Measurements from ENCODE around the gene AMOTL1.
"Not testable (repeated sequence)": the region's sequence is repeated elsewhere in the genome, so short reads cannot be mapped to it uniquely, and the experiment has no call there.

The AMOTL1 gene

DNA sequence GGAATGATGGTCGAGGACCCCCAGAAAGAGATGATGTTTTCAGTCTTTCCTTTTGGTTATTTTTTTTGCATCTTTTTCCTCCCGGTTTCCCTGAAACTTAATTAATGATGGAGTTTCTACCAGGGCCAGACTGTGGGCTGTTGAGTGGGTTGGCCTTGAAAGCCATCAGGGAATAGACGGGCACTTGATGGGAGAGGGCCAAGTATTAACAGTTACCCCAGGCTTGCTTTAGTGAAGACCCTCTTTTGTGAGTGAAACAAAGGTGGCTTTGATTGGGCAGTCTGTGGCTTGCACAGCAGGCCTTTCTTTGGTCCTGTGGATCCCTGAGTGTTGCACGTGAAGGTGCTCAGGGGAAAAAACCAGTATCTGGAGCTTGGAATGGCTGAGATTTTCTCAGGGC lies 56.9 kb downstream of the AMOTL1 start:
- DNase-seq (ENCODE audit: low spot score) = no peak

DNA sequence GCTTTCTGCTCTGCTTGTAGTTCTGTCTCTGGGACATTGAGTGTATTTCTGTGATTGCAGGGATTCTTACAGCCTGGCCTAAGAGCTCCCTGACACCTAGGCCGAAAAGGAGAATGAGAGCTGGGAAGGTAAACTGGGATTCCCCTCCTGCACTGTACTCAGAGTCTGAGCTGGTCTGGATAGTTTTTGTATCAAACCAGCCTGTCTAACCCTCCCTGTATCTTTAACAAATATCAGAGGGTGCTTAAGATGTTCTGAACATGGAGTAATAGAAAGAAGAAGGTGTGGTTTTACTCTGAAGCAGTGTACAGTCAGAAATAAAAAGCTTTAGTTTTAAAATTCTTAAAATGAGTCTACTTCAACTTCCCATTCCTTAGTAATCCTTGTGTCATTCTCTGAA lies 57.3 kb downstream of the AMOTL1 start:
- no peak for DNase-seq (ENCODE audit: low spot score)

GRCh38 chr11:94826415-94826814 lies 58.3 kb downstream of the AMOTL1 start:
- DNase-seq (ENCODE audit: low spot score) = no peak

- DNase-seq (ENCODE audit: low spot score) = no peak
Observed at GRCh38 chr11:94828088-94828487, 59.9 kb downstream of the AMOTL1 start.

DNA sequence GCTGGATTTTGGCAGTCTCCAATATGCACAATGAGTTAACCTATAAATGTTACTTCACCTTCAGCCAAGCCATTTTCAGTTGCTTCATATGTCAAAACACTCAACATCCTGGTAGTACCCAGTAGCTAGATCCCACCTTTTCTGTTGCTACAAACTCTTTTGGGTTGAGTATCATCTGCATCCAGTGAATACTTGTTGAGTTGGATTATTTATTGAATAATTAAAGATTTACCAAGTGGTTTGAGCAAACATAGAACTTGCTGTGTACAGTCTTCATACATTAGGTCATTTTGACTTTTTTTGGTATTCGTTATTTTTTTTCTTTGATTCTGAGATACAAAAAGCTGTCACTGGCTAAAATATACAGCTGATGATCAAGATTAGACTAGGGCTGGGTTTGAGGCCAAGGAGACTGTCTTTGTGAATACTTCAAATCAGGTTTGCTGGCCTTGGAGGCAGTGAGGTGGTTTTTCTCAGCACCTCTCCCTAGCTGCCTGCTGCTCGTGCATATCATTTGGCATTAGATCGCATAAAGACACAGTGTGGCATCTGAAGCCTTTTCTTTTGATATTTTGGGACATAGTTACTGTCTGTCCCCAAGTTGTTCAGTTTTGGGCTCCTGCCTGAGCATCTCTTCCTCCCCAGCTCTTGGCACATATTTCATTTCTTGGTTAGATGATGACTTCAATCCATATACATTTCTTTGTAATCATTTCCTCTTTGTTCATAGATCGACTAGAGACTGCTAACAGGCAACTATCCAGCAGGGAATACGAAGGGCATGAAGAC lies 62.8 kb downstream of the AMOTL1 start:
- no peak for DNase-seq (ENCODE audit: low spot score)

- DNase-seq (ENCODE audit: low spot score) = no peak
Observed at GRCh38 chr11:94831529-94831928, 63.4 kb downstream of the AMOTL1 start.

GRCh38 chr11:94832604-94833235 lies 64.6 kb downstream of the AMOTL1 start:
- DNase-seq (ENCODE audit: low spot score) = no peak

DNA sequence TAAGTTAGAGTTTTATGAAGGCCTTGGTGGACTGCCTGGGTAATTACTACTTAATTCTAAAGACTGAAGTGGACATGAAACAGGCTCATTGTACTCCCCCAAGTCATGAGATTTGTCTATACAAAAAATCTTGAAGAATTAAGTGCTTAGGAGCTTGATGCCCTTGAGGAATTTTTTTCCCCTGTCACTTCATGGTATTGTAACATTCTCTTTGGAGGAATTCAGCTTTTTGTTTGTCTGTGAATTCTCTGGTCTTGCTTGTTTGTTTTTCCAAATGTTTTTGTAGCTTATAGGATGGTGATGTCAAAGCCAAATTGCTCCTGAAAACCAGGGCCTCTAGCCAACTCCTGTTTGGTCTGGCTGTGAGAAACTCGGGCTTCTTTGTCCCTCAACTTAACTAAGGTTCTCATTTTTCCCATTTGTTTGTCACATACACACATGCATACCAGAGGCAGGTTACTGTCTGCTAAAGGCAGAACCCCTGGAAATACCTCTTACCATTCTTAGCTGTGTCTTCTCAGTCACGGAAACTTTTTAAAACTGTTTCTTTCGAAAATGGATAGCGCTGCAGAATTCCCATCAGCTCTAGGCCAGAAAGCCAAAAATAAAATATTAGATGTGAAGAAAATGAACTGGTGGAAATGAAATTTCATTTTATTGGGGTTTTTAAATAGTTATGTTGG lies 66.9 kb downstream of the AMOTL1 start:
- no peak for DNase-seq (ENCODE audit: low spot score)

GRCh38 chr11:94835594-94835927 lies 67.4 kb downstream of the AMOTL1 start:
- DNase-seq (ENCODE audit: low spot score) = no peak

- DNase-seq (ENCODE audit: low spot score) = no peak
Observed at GRCh38 chr11:94837317-94837716, 69.2 kb downstream of the AMOTL1 start.

GRCh38 chr11:94838027-94838731 lies 70.0 kb downstream of the AMOTL1 start:
- no peak for DNase-seq (ENCODE audit: low spot score)

- no peak for DNase-seq (ENCODE audit: low spot score)
Observed at GRCh38 chr11:94840209-94840608, 72.1 kb downstream of the AMOTL1 start.

- no peak for DNase-seq (ENCODE audit: low spot score)
Observed at GRCh38 chr11:94844031-94844430, 75.9 kb downstream of the AMOTL1 start.

DNA sequence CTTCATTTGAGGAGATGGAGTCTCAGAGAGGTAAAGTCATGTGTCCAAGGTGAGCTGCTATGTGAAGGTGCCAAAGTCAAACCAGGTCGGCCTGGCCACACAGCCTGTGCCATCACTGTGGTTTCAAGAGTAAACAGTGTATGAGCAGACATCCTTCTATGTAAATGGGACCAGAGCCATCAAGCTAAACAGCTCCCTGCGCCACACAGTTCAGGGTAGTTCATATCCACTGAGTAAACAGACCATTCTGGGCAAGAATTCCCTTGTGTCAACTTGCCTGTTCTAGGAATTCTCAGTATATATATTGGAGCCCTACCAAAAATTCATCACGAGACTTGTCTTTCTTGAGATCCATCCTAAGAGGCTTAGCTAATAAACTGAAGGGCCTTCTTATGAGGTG lies 77.5 kb downstream of the AMOTL1 start:
- no peak for DNase-seq (ENCODE audit: low spot score)

DNA sequence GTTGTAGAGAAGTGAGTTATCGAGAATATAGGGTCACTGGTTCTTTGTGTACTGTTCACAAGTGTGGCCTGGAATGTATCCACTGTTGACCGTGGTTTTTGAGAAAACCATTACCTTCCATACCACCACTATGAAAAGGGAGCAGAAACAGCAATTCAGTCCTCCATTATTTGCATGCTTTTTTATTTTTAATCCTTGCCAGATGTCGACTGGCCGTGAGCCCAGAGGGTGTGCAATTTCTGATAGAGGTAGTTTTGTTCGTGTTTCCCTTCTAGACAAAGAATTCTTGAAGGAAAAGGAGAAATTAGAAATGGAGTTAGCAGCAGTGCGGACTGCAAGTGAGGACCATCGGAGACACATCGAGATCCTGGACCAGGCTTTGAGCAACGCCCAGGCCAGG lies 81.7 kb downstream of the AMOTL1 start:
- DNase-seq (ENCODE audit: low spot score) = no peak

DNA sequence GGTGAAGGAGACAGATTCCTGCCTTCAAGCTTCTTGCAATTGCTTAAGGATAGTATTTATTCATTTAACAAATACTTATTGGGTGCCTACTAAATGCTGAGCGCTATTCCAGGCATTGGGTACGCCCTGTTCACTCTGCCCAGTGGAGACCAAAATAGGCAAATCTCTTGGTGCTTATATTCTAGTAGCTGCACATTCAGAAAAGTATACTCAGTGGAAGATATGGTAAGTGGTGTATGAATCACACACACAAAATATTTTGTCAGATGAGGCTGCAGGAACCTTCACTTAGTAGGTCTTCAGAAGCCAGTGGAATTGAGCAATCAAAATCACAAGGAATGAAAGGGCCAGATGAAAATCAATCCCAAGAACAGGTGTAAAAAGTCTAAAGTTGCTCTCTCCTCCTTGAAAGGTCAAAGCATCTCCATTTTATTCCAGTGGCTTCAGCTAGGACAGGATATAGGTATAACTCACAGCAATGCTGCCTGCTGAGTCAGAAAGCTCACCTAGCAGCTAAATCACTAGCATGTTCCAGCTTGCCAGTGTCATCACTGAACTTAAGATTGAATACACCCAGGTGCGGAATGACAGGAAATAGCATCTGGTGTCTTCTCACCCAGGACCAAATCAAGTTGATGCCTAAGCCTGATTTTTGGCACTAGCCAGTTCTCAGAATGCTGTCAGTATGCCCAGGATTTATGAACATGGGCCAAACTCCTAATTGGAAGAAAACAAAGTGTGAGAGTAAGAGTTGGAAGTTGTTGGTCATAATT lies 83.9 kb downstream of the AMOTL1 start:
- no peak for DNase-seq (ENCODE audit: low spot score)

- DNase-seq (ENCODE audit: low spot score) = not testable (repeated sequence)
Observed at GRCh38 chr11:94853288-94853687, 85.1 kb downstream of the AMOTL1 start.

GRCh38 chr11:94853836-94854235 lies 85.7 kb downstream of the AMOTL1 start:
- DNase-seq (ENCODE audit: low spot score) = no peak

- no peak for DNase-seq (ENCODE audit: low spot score)
Observed at GRCh38 chr11:94854770-94855633, 86.8 kb downstream of the AMOTL1 start.

DNA sequence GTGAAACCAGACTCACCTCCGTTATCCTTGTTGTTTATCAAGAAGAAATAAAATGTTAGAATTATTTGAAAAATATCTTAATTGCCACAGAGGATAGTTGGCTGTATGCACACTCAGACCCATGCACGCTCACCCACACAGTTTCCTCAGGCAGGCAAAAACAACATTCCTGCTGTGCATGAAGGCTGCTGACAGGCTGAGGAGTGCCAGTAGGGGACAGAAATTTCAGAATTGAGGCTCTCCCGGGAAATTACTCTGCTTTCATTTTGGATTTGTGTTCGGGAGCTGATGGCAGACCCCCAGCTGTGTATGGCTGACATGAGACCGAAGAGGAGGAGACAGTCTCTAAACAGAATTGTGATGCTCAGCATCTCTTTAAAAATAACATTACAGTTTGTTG lies 87.5 kb downstream of the AMOTL1 start:
- DNase-seq (ENCODE audit: low spot score) = no peak

DNA sequence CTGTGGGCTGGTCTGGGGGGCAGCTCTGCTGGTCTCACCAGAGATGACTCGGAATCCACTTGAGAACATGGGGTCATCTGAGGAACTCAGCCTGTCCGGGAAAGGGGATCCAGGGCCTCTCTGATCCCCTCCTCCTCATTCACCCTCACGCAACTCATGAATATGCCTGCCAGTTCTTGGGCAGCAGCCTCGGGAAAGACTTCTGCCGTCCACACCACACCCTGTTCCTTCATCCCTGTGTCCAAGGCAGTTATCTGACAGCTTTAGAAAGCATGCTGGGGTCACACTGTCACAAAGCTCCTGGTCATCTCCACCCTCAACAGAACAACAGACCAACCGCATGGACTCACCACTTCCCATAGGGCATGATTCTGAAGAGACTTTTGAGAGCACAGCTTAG lies 88.3 kb downstream of the AMOTL1 start:
- DNase-seq (ENCODE audit: low spot score) = no peak

Measured in activated CD4-positive, alpha-beta T cell treated with anti-CD3 and anti-CD28 coated beads, Interleukin-2, Interleukin-4, amounts not matched to agents 100 ng/mL and 50 ng/mL, durations not matched to agents 16 hours and 8 hours (primary cell).